ENCODE data around the gene ERCC5. TPM values are rescaled to one million over a fixed set of nuclear protein-coding genes. Genes with fewer than 3 reads are reported as not detected.

Gene ERCC5
- total and polyA plus RNA-seq, 2 of the 8 experiments (the other 6 are each of a cell fraction or from before 2014, with no cell fraction given), result 3.8 to 24.4 TPM

- Histone ChIP-seq H3K4me1 (replicated peaks in 1 of 4; ENCODE audit: control insufficient read depth in 3 of 4, insufficient read depth in 4 of 4, low read length in 3 of 4) (no peaks in the 10 kb centered on the region), H3K18ac (ENCODE audit: extremely low read depth, low read length) (no peak overlapping the region), H3K9me3 (ENCODE audit: insufficient read depth in 2 of 2, low read depth in 1 of 2, low read length in 1 of 2) (no peaks in the 10 kb centered on the region), H2BK5ac (ENCODE audit: low read depth, low read length) (no peak overlapping the region), H3K36me3 (ENCODE audit: control insufficient read depth in 2 of 4, insufficient read depth in 4 of 4, low read length in 3 of 4) (no peaks in the 10 kb centered on the region), H2AFZ (ENCODE audit: low read length) (no peak overlapping the region), H3K23me2 (ENCODE audit: low read depth, low read length) (peaks cover 2% of the 10 kb centered on the region; the same call in 1 of the 2 replicates), H3K23ac (ENCODE audit: insufficient read length) (no peak overlapping the region), H2BK20ac (ENCODE audit: low read length) (no peak overlapping the region), H4K8ac (ENCODE audit: extremely low read depth, insufficient read depth, low read length) (no peak overlapping the region), H2AK5ac (ENCODE audit: low read depth, low read length) (no peak overlapping the region), H3K79me2 (ENCODE audit: control insufficient read depth in 1 of 2, insufficient read depth in 2 of 2, low read length in 2 of 2) (no peaks in the 10 kb centered on the region), H4K91ac (replicated peaks; ENCODE audit: insufficient read length, low read length) (no peak overlapping the region), H4K5ac (ENCODE audit: insufficient read length, low read depth, low read length) (no peak overlapping the region), H3K79me1 (ENCODE audit: low read depth, low read length) (no peaks in the 10 kb centered on the region), H3K4me2 (ENCODE audit: insufficient read depth in 1 of 2, low read depth in 2 of 2, low read length in 2 of 2) (no peak overlapping the region), H3K4me3 (ENCODE audit: extremely low read depth in 1 of 4, insufficient read depth in 2 of 4, low read depth in 3 of 4, low read length in 4 of 4) (no peak overlapping the region), H2BK15ac (ENCODE audit: low read length) (no peak overlapping the region), H3K27ac (ENCODE audit: low read depth, low read length) (no peak overlapping the region), H3K4ac (replicated peaks; ENCODE audit: insufficient read length, low read depth, low read length) (no peak overlapping the region), H3K56ac (replicated peaks; ENCODE audit: insufficient read length, low read depth, low read length) (no peak overlapping the region), H3K27me3 (replicated peaks in 1 of 4; ENCODE audit: control insufficient read depth in 3 of 4, extremely low read depth in 1 of 4, insufficient read depth in 3 of 4, low read length in 3 of 4) (no peaks in the 10 kb centered on the region), H4K20me1 (replicated peaks in 1 of 2; ENCODE audit: control insufficient read depth in 1 of 2, insufficient read depth in 2 of 2, low read length in 2 of 2) (no peaks in the 10 kb centered on the region), H2BK120ac (replicated peaks; ENCODE audit: low read depth, low read length) (no peak overlapping the region), H3K9ac (replicated peaks in 1 of 4; ENCODE audit: extremely low read depth in 1 of 4, low read depth in 3 of 4, low read length in 3 of 4) (no peak overlapping the region), H2BK12ac (ENCODE audit: low read depth, low read length) (no peak overlapping the region), H3K14ac (ENCODE audit: insufficient read length) (no peak overlapping the region)
- CTCF ChIA-PET (ENCODE audit: partially characterized antibody), result no interaction called here
- FAIRE-seq (no peak), DNase-seq (ENCODE audit: low read depth in 1 of 2, low spot score in 2 of 2) (no peak)
- TF ChIP-seq NANOG (IDR thresholded peaks at IDR 0.05; ENCODE audit: insufficient read depth, low read depth, low read length, poor library complexity, severe bottlenecking) (no peak), RBBP5 (IDR thresholded peaks at IDR 0.05; ENCODE audit: borderline replicate concordance, low read depth, low read length) (no peak), CBX8 (IDR thresholded peaks at IDR 0.05; ENCODE audit: borderline replicate concordance, low read depth, low read length) (no peak), JUND (IDR thresholded peaks at IDR 0.05; ENCODE audit: low read length) (no peak), FOSL1 (IDR thresholded peaks at IDR 0.05; ENCODE audit: insufficient read depth, low read depth, low read length) (no peak), MAFK (IDR thresholded peaks at IDR 0.05; ENCODE audit: low read depth, low read length) (no peak), SP4 (IDR thresholded peaks at IDR 0.05; ENCODE audit: low read length) (no peak), RNF2 (IDR thresholded peaks at IDR 0.05; ENCODE audit: borderline replicate concordance, low read depth, low read length, missing control alignments, poor library complexity, severe bottlenecking) (no peak)
- TF ChIP-seq, protein P1, sequence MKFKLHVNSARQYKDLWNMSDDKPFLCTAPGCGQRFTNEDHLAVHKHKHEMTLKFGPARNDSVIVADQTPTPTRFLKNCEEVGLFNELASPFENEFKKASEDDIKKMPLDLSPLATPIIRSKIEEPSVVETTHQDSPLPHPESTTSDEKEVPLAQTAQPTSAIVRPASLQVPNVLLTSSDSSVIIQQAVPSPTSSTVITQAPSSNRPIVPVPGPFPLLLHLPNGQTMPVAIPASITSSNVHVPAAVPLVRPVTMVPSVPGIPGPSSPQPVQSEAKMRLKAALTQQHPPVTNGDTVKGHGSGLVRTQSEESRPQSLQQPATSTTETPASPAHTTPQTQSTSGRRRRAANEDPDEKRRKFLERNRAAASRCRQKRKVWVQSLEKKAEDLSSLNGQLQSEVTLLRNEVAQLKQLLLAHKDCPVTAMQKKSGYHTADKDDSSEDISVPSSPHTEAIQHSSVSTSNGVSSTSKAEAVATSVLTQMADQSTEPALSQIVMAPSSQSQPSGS (IDR thresholded peaks at IDR 0.05; ENCODE audit: low read length), result no peak
- 91% methylated on average over 4 of the region's 4 CpGs; no CpG with 5 or more reads in 1 of the 2 experiments for WGBS, 2 experiments (ENCODE audit: extremely low coverage in 1 of 2, insufficient coverage in 1 of 2, insufficient read length in 1 of 2, insufficient replicate concordance in 2 of 2, low coverage in 1 of 2, low lambda C conversion rate in 2 of 2, missing lambda C conversion rate in 1 of 2)
- POLR2A ChIA-PET (ENCODE audit: partially characterized antibody), result no interaction called here
Measured at GRCh38 chr13:102816708-102817107, 29.1 kb upstream of the ERCC5 start.
